ENCODE results near the gene EFNA2.
A peak's percentile ranks its signal among the peaks of the same experiment; 100 is the strongest.

EFNA2 gene

DNA sequence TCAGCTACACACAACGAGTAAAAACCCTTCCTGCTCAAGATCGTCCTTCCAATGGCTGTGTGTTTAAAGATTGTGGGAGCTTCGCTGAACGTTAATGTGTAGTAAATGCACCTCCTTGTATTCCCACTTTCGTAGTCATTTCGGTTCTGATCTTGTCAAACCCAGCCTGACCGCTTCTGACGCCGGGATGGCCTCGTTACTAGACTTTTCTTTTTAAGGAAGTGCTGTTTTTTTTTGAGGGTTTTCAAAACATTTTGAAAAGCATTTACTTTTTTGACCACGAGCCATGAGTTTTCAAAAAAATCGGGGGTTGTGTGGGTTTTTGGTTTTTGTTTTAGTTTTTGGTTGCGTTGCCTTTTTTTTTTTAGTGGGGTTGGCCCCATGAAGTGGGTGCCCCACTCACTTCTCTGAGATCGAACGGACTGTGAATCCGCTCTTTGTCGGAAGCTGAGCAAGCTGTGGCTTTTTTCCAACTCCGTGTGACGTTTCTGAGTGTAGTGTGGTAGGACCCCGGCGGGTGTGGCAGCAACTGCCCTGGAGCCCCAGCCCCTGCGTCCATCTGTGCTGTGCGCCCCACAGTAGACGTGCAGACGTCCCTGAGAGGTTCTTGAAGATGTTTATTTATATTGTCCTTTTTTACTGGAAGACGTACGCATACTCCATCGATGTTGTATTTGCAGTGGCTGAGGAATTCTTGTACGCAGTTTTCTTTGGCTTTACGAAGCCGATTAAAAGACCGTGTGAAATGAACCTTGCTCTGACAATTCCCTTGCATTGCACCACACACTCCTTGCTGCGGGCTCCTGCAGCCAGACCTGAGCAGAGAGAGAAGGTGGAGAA, 13.0 kb upstream of the EFNA2 start:
- no peak for DNase-seq

DNA sequence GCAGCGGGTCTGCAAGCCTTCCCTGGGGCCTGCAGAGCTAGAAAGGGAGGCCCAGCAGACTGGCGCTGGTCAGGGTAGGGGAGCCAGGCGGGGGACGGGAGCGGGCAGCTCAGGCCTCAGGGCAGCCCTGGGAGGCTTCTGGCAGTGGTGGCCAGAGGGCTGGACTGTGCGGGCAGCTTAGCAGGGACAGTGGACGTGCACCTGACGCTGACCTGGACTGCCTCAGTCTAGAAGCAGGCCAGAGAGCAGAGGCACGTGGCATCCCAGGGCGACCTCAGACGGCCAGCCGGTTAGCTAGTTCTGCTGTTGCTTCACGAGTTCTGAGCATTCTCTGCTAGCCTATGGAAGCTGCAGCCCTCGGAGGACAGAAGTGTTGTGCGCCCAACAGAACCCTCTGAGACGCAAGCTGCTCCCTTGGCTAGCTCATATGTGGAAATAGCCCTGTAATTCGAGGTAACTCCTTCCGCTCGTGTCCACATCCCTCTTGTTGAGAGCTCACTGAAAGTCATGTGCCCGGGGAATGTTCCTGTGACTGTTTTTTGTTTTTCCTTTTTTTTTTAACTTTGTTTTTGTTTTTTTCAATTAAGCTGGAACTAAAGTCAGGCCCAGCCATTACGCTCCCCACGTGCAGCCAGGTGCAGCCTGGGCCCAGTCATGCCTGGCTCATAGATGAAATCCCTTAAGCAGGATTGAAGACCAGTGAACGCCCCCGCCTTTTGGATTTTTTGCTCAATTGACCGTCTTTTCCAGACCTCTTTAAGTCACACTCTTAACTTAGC, 12.2 kb upstream of the EFNA2 start:
- no peak for DNase-seq

DNA sequence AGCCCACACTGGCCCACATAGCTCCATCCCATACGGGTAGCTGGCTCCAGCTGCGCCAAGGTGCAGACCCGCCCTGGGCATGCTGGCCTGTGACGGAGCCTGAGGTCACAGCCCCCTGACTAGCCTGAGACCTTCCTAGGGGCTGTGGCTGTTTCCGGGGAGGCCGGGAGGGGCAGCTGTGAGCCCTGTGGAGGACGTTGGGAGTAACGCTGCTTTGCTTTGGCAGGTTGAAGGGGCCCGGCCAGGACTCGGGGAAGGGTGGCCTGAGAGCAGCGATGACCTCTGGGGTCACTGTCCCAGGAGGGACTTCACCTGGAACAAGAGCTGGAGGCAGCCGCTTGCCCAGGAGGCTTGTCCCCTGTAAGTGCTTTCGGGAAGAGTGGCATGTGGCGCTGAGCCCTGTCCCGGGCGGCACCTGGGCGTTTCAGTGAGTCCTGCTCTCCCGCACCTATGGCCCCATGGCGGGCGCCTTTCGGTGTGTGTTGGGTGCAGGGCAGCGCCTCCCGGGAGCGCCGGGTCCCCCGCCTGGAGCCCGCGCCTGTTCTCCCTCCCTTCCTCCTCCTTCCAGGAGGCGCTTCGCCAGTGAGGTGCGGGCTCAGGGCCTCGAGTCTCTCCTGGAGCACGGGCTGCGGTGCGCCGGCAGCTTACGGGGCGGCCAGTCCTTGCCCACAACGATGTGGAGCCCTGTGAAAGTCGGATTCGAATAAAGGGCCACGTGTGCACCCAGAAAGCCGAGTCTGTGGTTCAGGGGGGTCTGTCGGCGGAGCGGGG, 11.4 kb upstream of the EFNA2 start:
- DNase-seq = no peak

DNA sequence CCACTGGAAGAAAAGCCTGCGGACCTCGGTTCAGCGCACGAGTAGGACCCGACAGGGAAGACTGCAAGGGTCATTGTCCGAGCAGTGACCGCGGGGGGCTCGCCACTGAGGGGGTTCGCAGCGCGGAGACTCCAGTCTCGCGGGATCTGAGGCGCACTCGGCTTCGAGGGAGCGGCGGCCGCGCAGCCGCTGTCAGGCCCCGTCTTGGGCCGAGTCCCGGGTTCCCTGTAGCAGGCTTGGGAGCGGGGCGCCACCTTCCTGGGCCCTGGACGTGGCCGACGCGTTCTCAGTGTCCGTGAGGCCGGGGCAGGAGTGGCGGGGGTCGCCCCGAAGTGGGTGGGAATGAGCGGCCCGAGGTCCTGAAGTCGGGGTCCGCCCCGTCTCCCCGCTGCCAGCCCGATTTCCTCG, 10.8 kb upstream of the EFNA2 start:
- no peak for DNase-seq

DNA sequence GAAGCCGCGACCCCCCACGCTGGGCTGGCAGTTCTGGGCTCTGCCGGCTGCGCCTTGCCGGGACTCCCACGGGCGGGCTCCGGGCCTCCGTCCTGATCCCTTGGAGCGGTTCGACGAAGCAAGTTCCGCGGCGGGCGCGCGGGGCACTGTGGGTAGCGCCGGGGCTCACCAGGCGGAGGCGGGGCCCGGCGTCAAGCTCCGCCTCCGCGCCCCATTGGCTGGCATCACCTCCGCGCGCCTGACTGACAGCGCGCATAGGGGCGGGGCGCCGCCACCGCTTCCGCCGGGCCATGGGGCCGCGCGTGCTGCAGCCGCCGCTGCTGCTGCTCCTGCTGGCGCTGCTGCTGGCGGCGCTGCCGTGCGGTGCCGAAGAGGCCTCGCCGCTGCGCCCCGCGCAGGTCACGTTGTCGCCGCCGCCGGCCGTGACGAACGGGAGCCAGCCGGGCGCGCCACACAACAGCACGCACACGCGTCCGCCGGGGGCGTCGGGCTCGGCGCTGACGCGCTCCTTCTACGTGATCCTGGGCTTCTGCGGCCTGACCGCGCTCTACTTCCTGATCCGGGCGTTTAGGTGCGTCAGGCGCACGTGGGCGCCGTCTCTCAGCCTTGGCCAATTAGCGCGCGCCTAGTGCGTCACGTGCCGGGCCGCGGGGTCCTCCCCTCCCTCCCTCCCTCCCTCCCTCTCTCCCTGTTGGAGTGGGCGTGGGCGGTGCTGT, 10.3 kb upstream of the EFNA2 start, which contains the start of gene FAM174C:
Gene FAM174C (plus strand): TSS at position 271 of the 716 bp plus-strand sequence. CDS start 20 bp downstream, at position 291.
- peak; percentile 97 for DNase-seq

DNA sequence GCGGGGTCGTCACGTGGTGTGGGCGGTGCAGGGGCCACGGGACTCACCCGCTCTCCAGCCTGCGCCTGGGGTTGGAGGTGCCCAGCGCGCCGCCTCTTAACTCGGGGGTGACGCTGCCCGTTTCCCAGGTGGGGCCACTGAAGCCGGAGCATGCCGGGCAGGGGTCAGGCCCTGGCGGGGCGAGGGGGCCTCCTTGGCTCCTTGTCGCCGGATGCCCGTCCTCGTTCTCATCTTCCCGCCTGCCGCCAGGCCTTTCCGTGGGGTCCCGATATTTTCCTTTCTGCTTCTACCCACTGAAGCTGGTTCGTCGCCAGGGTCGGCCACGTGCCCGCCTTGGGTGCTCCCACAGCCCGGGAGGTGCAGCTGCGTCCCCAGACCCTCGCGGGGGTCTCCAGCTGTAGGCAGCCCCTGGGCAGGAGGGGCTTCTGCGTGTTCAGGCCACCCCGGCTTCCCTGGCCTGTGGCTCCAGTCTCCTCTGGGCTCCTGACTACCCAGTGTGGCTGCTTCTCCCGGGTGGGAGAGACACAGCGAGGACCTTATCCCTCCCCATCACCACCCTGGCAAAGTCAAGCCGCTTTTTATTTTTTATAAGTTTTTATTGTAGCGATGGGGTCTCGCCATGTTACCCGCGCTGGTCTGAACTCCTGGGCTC, 9.6 kb upstream of the EFNA2 start:
- DNase-seq = no peak

DNA sequence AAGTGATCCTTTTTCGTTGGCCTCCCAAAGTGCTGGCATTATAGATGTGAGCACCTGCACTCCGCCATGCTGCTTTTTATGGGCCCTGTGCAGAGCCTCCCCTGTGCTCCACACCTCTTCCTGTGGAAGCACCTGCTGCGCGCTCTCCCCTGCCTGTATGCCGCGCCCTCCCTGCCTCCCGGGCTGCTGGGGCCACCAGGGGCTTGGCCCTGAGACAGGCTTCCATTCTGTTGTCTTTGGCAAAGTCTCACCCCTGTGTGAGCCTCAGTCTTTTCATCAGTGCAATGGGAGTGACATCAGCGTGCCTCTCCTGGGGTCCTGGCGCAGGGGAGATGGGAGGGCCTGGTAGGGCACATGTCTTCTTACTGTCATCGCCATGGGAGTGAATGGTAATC, 9.0 kb upstream of the EFNA2 start:
- no peak for DNase-seq

DNA sequence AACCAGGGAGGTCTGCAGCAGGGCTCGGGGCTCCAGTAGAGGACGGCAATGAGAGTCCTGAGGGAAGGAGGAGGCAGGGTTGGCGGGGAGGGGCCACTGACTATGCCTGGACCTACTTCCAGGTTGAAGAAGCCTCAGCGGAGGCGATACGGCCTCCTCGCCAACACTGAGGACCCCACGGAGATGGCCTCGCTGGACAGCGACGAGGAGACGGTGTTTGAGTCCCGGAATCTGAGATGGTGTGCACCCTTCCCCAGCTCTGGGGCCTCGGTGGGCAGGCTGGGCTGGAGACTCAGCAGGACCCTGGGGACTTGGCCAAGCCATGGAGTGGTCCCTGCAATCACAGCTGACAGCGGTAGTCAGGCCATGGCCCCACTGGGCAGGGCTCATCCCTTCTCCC, 8.6 kb upstream of the EFNA2 start:
- no peak for DNase-seq

DNA sequence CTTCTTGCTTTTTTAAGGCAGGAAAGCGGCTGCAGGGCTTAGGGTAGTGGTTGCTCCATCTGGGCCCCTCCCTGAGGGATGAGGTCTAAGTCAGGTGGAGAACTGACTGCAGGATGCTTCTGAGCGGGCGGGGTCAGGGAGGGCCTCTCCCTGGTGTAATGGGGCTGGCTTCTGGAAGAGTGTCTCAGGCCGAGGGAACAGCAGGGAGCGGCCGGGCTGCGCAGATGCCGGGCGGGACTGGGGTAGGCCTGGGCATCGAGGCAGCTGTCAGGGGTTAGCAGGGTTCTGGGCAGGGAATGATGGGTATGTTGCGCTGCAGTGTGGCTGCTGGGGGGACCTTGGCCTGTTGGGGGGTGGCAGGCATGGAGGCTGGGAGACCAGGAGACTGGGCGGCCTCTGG, 7.6 kb upstream of the EFNA2 start:
- DNase-seq = no peak

DNA sequence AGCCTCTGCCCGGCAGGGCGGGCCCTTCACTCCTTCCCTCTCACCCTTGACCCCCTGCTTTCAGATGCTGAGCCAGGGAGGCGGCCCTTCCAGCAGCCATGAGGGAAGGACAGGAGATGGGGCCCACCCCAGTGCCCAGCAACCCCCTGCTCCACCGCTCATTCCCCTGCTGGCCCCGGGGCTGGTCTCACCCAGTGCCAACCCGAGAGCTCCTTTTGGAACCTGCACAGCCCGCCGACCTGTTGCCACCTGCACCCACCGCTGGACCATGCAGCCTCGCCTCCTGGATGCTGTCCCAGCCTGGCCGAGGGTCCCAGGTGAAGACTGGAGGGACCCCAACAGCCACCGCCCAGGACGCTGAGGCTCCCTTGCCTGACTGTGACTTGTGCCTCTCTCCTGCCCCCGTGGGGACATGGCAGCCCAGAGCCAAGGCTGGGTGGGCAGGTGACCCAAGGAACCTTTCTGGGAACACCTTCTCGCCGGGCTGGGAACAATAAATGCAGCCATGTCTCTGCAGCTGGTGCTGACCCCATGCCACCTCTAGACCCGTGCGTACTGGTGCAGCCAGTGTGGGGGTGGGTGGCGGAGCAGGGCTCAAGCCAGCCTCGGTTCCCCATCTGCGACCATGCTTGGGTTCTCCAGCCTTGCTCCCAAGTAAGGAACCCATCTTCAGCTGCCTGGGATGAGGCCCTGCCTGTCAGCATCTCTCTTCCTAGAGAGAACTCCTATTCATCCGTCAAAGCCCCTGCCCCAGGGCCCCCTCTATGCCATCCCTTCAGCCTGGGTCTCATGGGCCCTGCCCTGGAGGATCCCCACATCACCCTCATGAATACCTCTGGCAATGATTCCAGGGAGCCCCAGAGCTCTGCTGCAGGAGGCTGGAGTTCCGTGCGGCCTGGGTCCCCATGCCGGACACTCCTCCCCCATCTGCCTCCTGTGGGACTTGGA, 6.7 kb upstream of the EFNA2 start:
- DNase-seq = no peak

DNA sequence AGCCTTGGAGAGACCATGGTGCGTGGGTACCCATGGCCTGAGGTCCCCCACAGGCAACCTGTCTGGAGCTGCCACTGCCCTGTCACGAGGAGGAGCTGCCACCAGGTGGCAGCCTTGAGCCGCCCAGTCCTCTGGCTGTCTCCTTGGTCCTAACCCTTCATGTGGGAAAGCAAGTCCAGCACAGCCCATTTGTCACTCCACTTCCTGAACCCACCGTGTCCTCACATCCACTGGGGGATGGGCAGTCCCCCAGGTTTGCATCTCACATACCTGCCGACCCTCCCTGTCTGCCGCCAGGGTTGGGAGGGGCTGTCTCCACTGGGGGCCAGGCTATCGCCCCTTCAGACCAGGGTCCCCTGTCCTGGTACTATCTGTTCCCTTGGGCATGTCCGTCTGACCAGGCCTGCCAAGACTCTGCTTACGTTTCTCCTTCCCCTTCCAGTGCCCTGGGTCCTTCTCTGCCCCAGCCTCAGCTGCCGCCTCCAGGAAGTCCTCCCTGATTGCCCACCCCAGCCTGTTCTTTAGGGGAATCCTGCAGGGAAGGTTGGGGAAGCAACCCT, 5.8 kb upstream of the EFNA2 start:
- peak; percentile 79 for DNase-seq

DNA sequence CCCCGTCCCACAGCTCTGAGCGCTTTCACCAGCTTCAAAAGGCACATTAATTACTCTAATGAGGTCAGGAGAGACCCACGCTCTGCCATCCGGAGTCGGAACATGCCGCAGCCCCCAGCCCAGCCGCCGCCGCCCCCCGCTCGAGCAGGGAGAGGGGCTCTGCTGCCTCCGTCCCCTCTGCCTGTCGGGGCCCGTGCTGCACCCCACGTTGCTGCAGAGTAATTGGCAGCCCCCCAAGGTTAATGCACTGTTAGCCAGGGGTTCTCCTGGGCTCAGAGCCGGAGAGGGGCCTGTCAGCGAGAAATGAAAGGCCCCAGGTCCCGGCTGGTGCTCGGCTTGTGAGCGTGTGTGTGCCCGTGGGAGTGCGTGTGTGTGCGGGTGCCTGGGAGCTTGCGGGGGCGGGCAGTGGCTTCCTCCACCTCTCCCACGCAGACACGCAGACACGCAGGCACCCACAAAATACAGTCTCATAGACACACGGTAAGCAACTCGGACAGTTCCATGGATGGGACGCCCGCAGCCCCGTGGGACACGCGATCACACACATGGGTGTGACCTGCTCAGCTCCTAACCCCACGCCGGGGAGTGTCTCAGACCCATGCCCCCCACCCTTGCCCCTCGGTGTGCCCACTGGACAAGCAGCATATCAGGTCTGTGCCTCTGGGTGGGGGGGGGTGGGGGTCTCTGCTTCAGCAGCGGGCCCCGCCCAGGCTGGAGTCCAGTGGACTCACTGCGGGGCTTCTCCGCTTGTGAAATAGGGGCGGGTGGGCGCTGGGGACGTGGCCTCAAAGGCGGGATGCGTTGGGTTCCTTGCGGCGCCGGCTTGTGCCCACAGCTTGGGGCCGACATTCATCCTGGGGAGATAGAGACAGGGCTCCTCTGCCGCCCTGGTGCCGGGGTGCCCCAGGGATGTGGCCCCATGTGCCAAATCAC, 4.8 kb upstream of the EFNA2 start:
- no peak for DNase-seq

DNA sequence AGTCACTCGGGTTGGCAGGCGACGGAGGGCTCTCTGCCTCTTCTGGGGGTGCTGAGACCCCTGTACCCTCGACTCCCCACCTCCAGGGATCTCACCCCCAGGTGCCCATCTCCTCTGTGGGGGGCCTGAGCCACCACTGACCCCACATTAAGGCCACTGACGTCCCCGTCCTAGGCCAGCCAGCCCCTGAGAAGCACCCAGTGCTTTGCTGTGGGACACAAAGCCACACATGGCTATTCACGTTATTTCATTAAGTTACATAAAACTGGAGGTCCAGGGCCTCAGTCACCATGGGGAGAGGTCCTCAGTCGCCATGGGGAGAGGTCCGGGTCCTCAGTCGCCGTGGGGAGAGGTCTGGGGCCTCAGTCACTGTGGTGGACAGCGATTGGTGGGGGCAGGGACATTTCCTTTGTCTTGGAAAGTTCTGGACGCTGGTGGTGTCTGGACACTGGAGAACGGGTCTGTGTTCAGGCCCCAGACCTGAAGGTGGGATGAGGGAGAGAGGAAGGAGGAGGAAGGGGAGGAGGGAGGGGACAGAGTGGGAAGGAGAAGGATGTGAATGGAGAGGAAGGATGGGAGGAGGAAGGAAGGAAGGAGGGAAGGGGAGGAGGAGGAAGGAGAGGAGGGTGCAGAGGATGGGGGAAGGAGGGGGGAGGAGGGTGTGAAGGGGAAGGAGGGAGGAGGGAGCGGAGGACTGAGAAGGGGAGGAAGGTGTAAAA, 3.9 kb upstream of the EFNA2 start:
- DNase-seq = no peak

DNA sequence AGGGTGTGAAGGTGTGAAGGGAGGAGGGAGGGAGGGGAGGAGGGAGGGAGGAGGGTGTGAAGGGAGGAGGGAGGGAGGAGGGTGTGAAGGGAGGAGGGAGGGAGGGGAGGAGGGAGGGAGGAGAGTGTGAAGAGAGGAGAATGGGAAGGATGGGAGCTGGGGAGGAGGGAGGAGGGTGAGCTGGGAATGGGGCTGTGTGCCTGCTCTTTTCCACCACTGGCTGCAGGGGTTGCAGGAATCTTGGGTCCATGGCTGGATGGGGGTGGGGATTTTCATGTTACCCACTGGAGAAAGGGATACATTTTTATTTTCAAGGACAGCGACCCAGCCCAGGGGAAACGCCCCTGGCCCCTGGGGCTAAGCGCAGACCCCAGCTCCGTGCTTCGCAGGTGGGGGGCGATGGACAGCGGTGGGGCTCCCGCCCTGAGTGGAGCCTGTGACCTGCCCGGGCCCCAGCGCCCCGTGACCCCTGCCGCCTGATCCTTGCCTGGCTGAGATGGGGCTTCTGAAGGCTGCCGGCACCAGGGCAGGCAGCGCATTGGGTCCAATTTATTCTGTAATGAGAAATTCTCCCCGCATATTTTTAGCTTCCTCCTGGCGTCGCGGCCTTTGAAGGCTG, 3.0 kb upstream of the EFNA2 start:
- DNase-seq = no peak

DNA sequence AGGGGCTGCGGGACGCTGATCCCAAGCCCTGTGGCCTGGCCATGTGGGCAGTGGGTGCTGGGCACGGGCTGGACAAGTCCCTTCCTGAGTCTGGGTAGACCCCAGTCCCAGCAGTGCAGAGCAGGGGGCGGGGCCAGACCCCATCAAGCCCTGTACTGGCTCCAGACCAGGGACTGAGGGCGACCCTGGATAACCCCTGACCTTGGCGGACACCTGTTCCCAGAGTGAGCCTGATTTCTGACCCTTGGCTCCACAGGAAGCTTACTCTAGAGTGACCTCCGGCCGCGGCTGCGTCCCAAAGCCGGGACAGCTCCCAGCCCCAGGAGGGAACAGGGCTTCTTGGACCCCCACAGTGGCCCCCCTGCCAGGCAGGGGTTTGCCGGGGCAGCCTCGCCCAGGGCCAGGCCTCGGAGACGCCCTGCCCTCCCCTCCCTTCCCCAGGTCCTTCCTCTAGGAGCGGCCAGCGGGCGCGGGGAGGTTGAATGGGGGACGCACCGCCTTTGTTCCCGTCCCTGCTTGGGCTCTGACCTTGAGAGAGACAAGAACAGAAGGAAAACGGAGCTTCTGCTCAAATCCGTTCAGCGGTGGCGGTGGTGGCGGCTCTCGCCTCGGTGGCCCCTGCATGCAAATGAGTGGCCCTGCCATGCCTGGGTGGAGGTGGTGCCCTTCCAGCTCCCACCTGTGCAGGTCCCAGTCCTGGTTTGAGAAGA, 2.3 kb upstream of the EFNA2 start:
- no peak for DNase-seq

DNA sequence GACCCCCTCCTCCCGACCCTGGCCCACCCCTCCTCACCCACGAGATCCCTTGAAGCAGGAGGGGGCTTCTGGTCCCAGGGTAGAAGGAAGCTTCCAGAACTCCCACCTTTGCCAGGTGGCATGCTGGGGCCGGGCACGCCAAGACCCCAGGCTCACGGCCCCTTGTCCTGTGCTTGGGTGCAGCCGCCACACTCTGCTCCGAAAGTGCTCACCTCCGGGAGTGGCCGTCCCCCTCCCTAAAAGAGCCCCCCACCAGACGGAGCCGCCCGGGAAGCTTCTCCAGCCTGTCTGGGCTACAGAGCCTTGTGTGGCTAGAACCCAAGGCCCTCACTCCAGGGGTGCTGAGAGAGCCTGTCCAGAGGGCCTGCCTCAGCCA, 1.8 kb upstream of the EFNA2 start:
- no peak for DNase-seq

DNA sequence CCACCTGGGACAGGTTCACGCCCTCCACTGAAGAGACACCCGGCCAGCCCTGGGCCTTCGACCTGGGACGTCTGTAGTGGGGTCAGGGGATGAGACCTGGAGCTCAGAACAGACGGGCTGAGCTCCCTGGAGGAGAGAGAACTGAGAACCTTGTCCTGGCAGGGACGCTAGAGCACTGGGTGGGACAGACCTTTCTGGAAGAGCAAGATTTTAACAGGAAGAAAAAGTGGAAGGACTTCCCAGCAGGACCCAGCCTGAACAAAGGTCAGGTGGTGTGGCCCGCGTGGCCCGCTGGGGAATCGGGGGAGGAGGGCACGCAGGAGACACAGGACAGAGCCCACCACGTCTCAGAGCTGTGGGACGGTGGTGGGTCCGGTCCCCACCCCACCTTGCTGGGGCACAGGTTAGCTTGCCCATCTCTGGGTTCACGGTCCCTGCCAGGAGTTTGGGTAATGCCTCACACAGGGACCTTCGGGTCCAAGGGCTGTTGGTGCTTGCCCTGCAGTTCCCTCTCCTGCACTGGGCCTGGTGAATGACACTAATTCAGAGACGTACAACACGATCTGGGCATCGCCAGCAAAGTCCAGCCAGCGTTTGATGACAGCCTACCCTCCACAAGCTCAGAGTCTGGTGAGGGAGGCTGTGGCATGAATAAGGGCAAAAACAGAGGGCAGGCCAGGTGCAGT, 1.2 kb upstream of the EFNA2 start:
- no peak for DNase-seq

Data from CD4-positive, alpha-beta T cell treated with Interleukin-15 for 1 hour (primary cell).